NCI-H1930 (cell line): ENCODE data around the gene ADGRL3.
"Not testable (repeated sequence)": the region's sequence is repeated elsewhere in the genome, so short reads cannot be mapped to it uniquely, and the experiment has no call there.

Experiments
- DNase-seq, 2 experiments: peaks; one replicate each; lab custom pipeline; 2025; lab: John Stamatoyannopoulos, UW

Gene ADGRL3

DNA sequence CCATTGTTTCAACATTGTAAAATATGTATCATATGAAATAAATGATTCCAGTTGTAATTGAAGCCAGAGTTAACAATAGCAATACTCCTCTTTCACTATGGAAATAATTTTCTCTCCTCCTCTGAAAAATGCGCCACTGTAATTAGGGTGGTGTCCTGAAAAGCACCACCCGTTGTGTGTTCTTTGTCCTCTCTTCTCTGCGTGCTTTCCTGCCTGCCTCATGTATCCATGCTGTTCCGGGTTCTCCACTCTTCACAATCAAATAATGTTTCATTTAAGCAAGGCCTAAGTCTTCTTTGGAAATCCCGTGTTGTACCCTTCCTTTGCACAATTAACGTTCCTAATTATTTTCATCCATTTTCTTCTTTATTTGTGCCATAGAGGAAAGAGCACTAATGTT is 293.3 kb downstream of the ADGRL3 start:
- no peak for DNase-seq

DNA sequence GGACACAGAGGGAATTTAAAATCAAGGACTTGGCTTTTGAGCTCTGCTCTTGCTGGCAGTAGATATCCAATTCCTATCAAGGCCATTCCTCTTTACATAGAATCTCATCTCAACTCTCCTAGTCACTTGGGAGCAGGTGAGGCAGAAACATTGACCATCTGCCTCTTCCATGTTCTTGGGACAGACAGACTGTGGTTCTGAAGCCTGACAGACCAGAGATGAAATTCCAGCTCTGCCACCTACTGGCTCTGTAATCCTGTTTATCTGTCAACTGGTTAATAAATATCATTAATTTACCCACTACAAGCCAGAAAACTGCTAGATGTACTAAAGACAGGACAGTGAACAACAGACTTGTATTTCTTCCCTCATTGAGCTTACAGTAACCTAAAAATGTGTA is 300.8 kb downstream of the ADGRL3 start:
- DNase-seq = no peak

DNA sequence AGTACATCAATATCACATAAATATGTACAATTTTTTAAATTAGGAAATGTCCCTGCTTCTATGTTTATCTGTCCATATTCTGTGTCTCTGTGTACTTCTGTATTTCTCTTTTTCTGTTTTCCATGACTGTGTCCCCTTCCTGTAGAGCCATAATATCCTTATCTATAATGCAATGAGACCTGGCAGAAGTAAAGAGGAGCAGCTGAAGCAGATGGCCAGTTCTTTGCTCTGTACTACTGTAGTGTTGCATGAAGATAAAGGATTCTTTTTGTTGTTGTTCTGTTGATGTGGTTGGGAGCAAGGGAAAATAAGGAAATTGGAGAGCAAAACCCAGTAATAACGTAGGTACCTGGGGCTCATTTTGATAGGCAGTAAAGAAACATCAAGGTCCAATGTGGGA is 301.7 kb downstream of the ADGRL3 start:
- DNase-seq = no peak

DNA sequence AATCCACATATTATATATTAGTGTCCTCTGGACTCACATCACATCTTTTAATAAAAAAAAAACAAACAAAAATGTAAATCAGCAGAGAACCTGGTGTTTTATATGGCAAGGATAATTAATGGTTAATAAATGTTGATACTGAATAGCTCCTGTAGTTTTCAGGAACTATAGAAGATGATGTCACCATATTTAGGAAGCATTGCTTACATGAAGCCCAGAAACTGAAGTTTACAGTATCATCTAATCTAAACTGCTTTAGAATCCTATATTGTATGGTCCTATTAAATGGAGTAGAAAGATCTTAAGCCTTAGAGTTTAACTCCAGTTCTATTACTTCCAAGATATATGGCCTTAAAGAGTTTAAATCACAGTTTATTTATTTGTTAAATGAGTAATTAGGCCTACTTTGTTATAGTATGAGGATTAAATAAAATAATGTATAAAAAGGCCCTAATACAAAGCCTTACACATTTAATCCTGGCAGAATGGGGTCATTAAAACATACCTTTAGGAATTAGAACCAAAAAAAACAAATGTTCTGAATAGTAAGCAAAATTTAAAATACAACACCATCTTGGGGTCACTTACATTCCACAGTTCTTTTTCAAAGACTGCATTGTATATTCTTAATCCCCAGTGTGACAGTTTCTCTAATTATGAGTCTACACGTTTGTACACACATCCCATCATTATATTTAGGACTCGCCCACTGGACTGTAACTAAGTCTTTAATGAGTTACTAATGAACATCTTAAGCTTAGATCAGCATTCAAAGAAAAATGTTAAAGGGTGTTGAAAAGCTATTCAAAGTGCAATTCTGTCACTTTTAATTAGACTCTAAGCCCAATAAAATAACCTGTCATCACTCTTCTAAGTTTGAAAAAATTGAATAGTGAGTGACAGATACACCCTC is 305.9 kb downstream of the ADGRL3 start:
- DNase-seq = no peak

DNA sequence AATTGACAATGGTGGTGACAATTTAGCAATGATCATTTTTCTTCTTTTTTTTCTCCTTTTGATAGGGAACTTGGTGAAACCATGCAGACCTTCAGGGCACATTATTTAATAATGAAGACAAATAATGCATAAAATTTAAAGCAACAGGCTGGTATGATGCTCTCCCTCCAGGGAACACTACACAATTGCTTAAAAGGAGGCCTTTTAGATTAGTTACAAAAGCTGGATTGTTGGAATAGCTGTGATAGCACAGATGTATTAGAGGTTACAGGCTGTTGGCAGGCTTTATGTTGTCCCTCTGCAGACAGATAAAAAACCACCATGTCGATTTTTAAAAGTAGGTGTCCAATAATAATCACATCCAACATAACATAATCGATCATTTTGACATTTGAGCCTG is 307.0 kb downstream of the ADGRL3 start:
- DNase-seq = peak; percentile 62 to 63

DNA sequence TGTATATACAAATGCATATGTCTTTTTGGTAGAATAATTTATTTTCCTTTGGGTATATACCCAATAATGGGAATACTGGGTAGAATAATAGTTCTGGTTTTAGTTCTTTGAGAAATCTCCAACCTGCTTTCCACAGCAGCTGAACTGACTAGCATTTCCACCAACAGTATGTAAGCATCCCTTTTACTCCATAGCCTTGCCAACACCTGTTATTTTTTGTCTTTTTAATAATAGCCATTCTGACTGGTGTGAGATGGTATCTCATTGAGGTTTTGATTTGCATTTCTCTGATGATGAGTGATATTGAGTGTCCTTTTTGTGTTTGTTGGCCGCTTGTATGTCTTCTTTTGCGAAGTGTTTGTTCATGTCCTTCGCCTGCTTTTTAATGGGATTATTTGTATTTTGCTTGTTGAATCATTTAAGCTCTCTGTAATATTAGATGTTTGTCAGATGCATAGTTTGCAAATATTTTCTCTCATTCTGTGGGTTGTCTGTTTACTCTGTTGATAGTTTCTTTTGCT is 309.7 kb downstream of the ADGRL3 start:
- DNase-seq = not testable (repeated sequence)

DNA sequence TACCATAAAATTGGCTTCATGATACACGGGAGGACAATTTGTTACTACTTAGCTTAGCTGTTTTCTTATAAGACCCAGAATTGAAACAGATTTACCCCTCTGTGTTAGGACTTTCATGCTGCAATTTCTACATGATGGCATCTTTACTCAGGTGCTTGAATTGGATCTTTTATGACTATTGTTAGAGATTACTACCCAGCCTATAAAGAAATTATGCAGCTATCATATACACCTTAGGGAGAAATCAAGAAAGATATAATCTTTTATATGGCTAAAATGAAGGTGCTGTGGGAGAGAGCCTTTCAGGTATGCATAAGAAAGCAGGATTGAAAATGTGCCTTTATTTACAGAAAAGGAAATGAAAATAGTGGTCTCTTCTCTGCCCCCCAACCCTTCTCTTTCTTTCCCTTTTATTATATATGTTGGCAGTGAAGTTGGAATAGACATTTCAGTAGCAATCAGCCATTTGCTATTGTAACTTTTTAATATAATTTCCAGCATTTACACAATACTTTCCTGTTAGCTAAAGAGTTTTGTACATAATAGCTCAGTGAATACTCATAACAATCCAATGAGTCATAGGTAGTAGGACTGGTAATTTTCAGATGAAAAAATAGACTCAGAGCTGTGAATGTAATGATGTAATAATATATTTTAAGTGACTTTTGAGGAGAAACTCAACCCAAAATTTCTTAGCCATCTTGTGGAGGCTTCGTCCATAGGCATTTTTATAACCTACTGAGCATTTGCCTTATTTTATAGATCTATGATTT is 311.8 kb downstream of the ADGRL3 start:
- DNase-seq = no peak

DNA sequence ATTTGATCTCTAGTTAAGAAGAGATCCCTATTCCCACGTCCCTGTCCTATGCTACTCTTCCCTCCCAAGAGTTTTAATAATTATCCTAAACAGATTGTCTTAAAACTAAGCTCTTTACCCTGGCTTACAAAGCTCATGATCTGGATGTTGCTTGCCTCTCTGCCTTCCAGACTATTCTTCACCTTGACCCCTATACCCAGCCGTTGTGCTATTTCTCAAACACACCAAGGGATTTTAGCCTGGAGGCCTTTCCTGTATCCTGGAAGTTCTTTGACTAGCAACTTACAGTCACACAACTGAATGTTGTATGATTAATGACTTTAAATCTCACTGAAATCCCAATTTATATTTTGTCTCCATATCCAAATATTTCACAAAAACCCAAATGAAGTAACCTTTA is 314.9 kb downstream of the ADGRL3 start:
- DNase-seq = no peak

DNA sequence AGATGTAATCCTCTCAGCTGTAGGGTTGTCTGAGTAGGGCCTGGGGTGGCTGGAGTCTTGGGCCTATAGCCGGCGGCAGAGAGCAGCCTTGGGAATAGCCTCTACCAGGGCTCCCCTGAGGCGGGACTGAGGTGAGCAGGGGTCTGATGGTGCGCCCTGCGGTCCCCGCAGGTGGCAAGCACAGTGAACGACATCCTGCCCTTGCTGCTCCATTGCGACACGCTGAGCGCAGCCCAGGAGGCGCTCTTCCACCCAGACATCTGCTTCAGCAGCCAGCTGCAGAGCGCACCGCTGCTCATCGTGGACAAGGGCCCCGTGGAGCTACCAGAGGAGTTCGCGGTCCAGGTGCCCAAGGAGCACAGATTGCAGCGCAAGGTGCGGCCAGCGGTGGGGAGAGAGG is 317.0 kb downstream of the ADGRL3 start:
- no peak for DNase-seq

DNA sequence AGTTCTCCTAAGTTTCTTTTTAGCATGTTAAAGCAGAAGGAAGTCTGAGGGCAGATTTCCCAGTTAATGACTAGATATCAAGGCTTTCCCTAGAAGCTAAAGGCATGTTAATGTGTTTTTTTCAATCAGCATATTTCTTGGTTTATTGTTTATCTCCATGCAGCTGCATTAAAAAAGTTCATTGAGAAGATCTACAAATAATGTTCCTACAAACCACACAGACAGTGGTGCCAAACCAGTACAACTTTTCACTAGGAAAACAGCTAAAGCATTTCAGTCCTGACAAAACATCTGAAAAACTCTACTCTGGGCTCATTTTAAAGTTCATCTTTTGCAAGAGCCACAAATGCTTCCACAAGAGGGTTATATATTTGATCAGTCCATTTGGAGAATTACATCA is 320.0 kb downstream of the ADGRL3 start:
- DNase-seq = no peak

DNA sequence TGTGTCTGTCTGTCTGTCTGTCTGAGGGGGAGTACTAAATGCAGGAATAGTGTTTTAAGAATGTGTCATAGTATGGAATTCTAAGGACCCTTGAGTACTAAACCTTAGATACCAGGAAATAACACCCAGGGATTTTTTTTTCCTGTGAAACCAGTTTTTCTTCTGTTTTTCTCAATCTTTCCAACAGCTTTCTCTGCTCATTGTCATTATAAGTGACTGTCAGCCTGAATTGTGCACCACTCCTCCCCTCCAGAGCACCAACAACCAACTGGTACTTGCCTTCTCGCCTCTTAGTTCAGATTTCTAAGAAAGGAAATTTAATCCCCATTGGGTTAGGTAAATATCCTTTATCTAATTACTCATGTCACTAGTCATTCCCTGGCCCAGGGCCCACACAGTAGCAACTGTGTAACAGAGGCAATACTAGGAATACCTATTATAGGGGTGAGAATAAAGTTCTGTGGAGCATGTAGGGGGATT is 320.6 kb downstream of the ADGRL3 start:
- DNase-seq = no peak

DNA sequence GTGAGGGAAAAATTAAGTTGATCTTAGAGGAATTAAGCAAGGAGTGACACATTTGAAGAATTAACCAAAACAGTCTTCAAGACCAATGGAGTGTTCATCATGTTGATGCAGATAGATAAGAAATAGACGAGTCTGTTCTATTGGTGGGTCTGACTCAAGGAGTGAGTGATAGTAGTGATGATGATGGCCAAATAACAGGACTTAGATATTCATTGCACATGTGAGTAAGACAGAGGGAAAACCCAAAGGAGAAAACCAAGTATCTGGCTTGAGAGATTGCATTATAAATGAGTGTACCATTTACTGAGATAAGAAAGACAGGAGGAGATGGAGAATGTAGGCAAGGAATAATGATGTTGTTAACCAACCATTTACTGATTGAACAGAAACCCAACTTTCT is 321.3 kb downstream of the ADGRL3 start:
- DNase-seq = no peak

DNA sequence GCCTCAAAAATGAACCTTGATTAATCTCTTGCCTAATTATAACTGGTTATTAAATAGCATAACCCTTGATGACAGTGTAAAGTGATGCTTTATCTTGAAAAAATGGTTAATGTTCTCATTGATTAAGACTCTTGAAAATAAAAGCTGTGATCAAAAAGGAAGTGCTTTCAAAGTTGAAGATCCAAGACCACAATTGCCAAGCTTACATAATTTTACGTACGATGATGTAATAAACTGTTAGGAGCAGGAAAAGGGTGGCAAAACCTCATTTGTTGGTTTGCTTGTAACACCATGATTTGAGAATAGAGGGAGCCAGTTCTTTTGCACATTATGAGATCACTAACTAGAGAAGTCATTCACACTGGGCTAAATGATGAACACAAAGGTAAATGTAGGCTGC is 322.2 kb downstream of the ADGRL3 start:
- no peak for DNase-seq

DNA sequence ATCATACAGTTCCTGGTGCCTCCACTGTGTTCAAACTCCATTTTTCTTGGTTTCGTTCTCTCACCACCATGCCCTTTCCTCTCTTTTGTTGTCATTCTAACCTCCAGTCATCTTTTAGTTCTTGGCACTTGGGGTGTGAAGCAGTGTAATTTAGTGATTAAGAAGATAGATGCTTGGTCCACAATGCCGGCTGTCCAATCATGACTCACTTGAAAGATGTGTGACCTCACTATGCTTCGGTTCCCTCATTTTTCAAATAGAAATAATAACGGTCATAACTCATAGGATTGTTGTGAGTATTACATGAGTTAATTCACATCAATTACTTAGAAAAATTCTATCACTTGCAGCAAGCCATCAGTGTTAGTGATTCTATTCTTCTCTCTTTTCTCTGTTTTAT is 327.8 kb downstream of the ADGRL3 start:
- DNase-seq = no peak

DNA sequence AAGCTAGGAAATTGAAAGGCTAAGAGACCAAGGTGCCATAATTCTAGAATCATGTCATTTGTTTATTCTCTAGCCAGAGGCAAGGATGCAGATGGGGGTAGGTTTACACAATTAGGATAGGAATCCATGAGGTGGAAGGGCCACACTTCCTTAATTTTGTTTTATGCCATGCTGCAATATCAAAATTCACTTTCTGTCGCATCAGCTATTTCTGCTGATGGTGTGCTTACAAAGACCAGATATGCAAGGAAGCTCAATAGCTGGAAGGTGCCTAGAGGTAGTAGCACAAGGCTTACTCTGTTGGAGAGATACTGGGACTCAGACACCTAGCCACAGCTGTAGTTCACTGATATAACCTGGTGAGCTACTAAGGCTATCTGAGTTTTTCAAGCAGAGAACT is 328.5 kb downstream of the ADGRL3 start:
- no peak for DNase-seq

DNA sequence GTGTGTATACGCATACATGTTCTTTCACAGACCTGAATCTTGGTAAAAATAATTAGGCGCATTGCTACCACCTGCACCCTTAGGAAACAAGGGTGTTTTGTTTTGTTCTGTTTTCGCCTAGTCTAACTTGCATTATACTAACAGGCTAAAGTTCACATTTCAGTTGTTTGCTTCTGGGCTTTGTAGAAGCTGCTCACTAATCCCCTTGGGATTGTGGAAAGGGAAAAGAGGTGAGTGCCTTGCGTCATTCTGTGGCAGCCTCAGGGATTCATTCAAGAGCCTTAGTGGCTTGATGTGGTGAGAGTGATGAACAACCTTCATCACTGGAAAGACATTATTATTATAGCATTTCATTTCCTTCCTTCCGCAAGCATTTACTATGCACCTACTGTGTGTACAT is 331.1 kb downstream of the ADGRL3 start:
- DNase-seq = no peak

DNA sequence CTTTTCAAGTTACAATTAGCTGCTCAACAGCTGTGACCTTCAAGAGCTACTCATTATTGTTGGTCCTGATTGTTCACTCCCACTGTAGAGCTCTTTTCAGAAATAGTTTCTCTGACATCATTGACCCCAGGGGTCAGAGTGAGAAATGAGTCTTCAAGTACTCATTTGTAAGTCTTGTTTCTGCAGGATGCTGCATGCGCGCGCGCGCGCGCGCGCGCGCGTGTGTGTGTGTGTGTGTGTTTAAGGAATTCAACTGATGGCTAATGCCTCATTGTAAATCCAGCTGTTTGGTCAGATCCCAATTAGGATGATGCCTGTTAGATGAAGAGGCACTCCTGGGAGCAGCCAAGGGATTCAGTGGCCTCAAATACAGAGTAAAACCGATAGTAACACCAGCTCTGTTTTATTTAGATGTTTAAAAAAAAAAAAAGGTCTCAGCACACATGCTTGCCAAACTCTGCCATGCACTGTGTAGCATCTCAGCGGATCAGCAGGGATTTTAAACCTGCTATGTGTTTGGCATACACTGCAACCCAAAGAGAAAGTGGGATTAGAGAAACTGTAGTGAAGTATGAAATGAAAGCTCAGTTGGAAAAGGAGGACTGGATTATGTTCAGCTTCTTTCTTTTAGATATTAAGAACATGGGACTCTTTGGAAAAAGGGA is 332.3 kb downstream of the ADGRL3 start:
- no peak for DNase-seq

DNA sequence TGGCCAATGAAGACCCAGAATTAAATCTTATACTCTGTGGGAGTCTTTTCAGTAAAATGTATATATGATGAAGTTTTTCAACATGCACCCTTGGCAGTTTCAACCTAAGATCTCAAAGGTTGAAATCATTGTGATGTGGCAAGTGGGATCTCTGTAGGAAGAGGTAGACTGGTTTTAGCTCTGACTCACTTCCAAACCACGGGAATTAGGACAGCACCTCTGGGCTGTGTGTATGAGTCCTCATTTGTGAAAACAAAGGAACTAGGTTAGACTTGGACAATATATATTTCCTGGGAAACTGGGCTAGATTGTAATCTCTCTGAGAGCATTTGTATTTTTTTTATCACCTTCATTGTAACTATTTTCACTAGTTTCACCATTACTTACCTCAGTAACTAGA is 333.0 kb downstream of the ADGRL3 start:
- no peak for DNase-seq

DNA sequence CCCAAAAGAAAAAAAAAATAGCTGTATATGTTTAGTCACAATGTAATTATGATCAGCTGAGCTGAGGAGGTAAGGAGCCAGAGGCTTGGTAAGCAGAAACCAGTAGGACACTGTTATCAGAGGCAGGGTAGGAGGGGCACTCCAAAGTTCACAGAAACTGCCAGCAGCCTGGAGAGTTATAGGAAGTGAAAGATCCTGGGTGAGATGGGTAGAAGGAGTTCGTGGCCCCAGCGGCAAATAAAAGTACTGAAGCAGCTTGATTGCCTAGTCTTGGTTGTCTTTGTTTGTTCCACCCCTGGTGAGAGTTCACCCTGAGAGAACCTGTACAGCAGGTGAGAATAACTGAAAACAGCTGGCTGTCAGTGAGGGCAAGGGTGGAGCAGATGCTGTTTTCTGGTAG is 340.8 kb downstream of the ADGRL3 start:
- DNase-seq = no peak

DNA sequence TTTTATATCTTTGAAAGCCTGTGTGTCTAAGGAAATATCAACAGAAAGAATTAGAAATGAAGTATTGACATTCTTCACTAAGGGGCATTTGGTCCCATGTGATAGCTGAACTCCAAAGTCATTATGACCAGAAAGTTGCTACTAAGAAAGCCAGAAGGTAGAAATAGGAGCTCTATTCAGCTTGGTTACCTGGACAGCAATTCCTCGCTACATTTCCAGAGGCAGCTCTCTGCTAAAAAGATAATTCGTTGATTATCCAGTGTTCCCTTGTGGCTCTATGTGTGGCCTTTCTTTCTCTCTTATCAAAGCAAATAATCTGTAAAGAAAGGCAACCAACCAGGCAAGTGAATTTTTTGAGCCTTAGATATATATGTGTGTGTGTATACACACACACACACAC is 341.3 kb downstream of the ADGRL3 start:
- DNase-seq = no peak

DNA sequence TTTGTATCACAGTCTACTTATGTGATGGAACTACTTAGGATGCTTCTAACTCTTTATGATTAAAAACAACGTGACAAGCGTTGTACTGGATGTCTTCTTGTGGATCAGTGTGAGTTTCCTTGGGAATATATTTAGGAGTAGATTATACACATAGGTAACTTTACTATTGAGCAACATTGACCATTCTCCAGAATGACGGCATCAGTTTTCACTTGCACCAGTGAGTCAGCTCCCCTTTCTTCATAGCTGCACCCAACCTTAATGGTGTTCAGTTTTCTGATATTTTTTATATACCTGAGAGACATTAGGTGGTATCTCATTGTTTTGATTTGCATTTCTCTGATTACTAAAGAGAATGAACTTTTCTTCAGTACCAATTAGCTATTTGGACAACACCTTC is 343.9 kb downstream of the ADGRL3 start:
- no peak for DNase-seq

DNA sequence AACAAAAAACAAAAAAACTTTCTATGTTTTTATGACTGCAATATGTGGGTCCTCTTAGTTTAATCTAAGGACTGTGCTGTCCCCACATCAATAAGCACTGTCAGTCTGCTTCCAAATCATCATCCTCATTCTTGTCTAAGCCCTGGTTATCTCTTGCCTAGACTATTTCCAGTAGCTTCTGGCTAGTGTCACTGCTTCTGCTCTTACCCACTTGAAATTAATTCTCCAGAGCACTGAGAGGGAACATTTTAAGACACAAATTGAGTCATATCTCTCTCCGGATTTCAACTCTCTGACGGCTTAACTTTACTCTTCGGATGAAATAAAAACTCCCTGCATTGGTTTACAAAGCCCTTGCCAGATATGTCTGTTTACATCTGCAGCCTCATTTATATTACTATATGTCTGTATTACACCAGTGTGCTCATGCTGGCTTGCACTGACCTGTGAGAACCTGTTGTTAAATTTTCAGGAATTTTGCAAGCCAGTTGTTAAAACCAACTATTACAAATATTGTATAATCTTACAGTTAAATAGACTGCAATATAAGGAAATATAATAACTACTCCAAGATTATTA is 345.9 kb downstream of the ADGRL3 start:
- DNase-seq = no peak
